ENCODE data around the gene PGGHG. TPM values are rescaled to one million over a fixed set of nuclear protein-coding genes. Genes with fewer than 3 reads are reported as not detected.

PGGHG gene
- total RNA-seq, 6 experiments from 2014 or later = 7.7 to 110 (median 13.8) TPM

DNA sequence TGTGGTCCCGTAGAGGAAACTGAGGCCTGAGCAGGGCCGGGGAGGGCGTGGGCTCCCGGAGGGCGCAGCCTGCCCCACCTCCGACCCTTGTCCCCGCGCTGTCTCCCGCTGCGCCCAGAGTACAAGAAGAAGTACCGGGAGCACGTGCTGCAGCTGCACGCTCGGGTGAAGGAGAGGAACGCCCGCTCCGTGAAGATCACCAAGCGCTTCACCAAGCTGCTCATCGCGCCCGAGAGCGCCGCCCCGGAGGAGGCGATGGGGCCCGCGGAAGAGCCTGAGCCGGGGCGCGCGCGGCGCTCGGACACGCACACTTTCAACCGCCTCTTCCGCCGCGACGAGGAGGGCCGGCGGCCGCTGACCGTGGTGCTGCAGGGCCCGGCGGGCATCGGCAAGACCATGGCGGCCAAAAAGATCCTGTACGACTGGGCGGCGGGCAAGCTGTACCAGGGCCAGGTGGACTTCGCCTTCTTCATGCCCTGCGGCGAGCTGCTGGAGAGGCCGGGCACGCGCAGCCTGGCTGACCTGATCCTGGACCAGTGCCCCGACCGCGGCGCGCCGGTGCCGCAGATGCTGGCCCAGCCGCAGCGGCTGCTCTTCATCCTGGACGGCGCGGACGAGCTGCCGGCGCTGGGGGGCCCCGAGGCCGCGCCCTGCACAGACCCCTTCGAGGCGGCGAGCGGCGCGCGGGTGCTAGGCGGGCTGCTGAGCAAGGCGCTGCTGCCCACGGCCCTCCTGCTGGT, 8.8 kb upstream of the PGGHG start:
- Histone ChIP-seq H3K4me3 (peak overlapping the region; percentile 41 to 62 (median 52)), H3K36me3 (no peaks in the 10 kb centered on the region), H3K4me1 (peaks cover 0 to 14% (median 7%) of the 10 kb centered on the region in 4 donors), H3K27me3 (no peaks in the 10 kb centered on the region), H3K27ac (peak overlapping the region in 2 of 3 donors; percentile 43 to 73), H3K9me3 (no peaks in the 10 kb centered on the region)
- intact Hi-C loops (cut with DNase I) = no loop called here
- peak; percentile 30 for TF ChIP-seq POLR2A (IDR thresholded peaks at IDR 0.05)
- no peak for TF ChIP-seq CTCF (IDR thresholded peaks at IDR 0.05)
- peak; percentile 84 to 91 (median 91) for ATAC-seq
- 3% methylated on average over 8 of the region's 85 CpGs for WGBS (ENCODE audit: insufficient coverage, low coverage, low lambda C conversion rate, missing lambda C conversion rate)
- peak; percentile 86 to 93 (median 91) for DNase-seq

GRCh38 chr11:280706-281485, 8.0 kb upstream of the PGGHG start:
- TF ChIP-seq POLR2A (IDR thresholded peaks at IDR 0.05) (no peak), CTCF (IDR thresholded peaks at IDR 0.05) (no peak)
- 24% methylated on average over 27 of the region's 79 CpGs for WGBS (ENCODE audit: insufficient coverage, low coverage, low lambda C conversion rate, missing lambda C conversion rate)
- peak; percentile 24 to 66 (median 51) for DNase-seq
- ATAC-seq = no peak
- Histone ChIP-seq H3K36me3 (no peaks in the 10 kb centered on the region), H3K27ac (peak overlapping the region in 1 of 3 donors; percentile 43), H3K4me3 (peak overlapping the region; percentile 41 to 62 (median 52)), H3K9me3 (no peaks in the 10 kb centered on the region), H3K4me1 (peaks cover 0 to 14% (median 7%) of the 10 kb centered on the region in 4 donors), H3K27me3 (no peaks in the 10 kb centered on the region)
- intact Hi-C loops (cut with DNase I) = no loop called here

- peak overlapping the region in 1 of 3 donors; percentile 62 for H3K4me3 ChIP-seq
- intact Hi-C loops (cut with DNase I) = no loop called here
- no peaks in the 10 kb centered on the region for H3K9me3 ChIP-seq
- no peak for TF ChIP-seq CTCF (IDR thresholded peaks at IDR 0.05)
- TF ChIP-seq POLR2A (IDR thresholded peaks at IDR 0.05) = no peak
- H3K4me1 ChIP-seq = peaks cover 0 to 14% (median 7%) of the 10 kb centered on the region in 4 donors
- peak in 2 of 3 donors; percentile 19 to 63 for DNase-seq
- no peaks in the 10 kb centered on the region for H3K36me3 ChIP-seq
- ATAC-seq = no peak
- 62% methylated on average over 8 of the region's 26 CpGs for WGBS (ENCODE audit: insufficient coverage, low coverage, low lambda C conversion rate, missing lambda C conversion rate)
- H3K27me3 ChIP-seq = no peaks in the 10 kb centered on the region
- H3K27ac ChIP-seq = no peak overlapping the region
Measured at GRCh38 chr11:281486-282161, 7.3 kb upstream of the PGGHG start.

- ATAC-seq (no peak), DNase-seq (no peak)
- no peak overlapping the region for H3K4me3 ChIP-seq
Measured at GRCh38 chr11:282171-282570, 6.8 kb upstream of the PGGHG start.

More at GRCh38 chr11:282171-282570, 6.8 kb upstream of the PGGHG start:
- TF ChIP-seq CTCF (IDR thresholded peaks at IDR 0.05) (no peak), POLR2A (IDR thresholded peaks at IDR 0.05) (no peak)
- no peaks in the 10 kb centered on the region for H3K36me3 ChIP-seq
- H3K4me1 ChIP-seq = peaks cover 0 to 14% (median 7%) of the 10 kb centered on the region in 4 donors
- 69% methylated on average over 3 of the region's 4 CpGs for WGBS (ENCODE audit: insufficient coverage, low coverage, low lambda C conversion rate, missing lambda C conversion rate)
- H3K27me3 ChIP-seq = no peaks in the 10 kb centered on the region
- intact Hi-C loops (cut with DNase I) = no loop called here
- no peaks in the 10 kb centered on the region for H3K9me3 ChIP-seq
- no peak overlapping the region for H3K27ac ChIP-seq

All from right lobe of liver (tissue), 6 donors.